Gastroesophageal sphincter (tissue), 3 donors: ENCODE measurements around the gene RNF113B.

Experiments
- POLR2AphosphoS5 ChIP-seq: sonication (generic); formaldehyde crosslinking; IDR thresholded peaks from one replicate; pipeline ENCODE4 v1.6.1; 2017; ENCODE audit warnings: antibody characterized with exemption
- TF ChIP-seq, protein P1 (sequence below), 4 experiments: fragments of 200-600 bp in 2 of 4; fragments of 450-650 bp in 2 of 4; sonication (generic) in 1 of 4; IDR thresholded peaks; one replicate each; pipeline ENCODE4 v1.5.1; 2017 to 2019; ENCODE audit warnings: antibody characterized with exemption in 4 of 4, mild to moderate bottlenecking in 2 of 4, moderate library complexity in 2 of 4

DNA sequence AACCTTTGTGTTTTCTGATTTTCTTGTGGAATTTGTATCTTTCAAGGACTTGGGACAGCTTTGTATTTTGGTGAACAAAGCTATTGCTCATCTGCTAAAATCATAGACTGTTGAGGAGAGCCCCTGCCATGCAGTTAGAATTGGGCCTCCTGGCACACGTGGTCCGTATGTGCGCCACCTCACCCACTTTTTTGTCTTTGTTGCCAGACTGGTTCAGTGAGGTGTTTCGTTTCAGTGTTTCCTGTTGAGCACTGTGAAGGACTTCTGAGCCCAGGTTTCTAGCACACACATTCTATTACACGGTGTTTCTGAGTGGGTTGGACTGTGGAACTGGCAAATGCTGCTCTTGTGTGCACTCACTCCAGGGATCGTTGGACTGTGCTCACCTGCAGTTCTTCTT is 37.6 kb upstream of the RNF113B start:
- TF ChIP-seq, protein P1, sequence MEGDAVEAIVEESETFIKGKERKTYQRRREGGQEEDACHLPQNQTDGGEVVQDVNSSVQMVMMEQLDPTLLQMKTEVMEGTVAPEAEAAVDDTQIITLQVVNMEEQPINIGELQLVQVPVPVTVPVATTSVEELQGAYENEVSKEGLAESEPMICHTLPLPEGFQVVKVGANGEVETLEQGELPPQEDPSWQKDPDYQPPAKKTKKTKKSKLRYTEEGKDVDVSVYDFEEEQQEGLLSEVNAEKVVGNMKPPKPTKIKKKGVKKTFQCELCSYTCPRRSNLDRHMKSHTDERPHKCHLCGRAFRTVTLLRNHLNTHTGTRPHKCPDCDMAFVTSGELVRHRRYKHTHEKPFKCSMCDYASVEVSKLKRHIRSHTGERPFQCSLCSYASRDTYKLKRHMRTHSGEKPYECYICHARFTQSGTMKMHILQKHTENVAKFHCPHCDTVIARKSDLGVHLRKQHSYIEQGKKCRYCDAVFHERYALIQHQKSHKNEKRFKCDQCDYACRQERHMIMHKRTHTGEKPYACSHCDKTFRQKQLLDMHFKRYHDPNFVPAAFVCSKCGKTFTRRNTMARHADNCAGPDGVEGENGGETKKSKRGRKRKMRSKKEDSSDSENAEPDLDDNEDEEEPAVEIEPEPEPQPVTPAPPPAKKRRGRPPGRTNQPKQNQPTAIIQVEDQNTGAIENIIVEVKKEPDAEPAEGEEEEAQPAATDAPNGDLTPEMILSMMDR (IDR thresholded peaks at IDR 0.05), result no peak
- TF ChIP-seq POLR2AphosphoS5, result no peak
